Activated gamma-delta T cell treated with anti-CD3 and anti-CD28 coated beads, Interleukin-2, amount 50 U/mL, for 16 hours (primary cell): ENCODE measurements around the gene RASGRF2.
A peak's percentile ranks its signal among the peaks of the same experiment; 100 is the strongest.

Source experiments
- DNase-seq: peaks from one replicate; pipeline ENCODE4 v3.0.0-alpha.2; 2020; ENCODE audit warnings: low read depth

RASGRF2 gene

GRCh38 chr5:80959768-80960442 lies at the start of gene RASGRF2:
TSS of gene RASGRF2 (plus strand) at chr5:80960363. CDS start at chr5:80960739, 376 bp downstream.
- DNase-seq: peak; percentile 14

- DNase-seq: no peak
These were observed 47.7 kb upstream of the RASGRF2 start for GRCh38 chr5:80912479-80912878.

GRCh38 chr5:80915716-80916115 lies 44.4 kb upstream of the RASGRF2 start:
- no peak for DNase-seq

- DNase-seq: no peak
These were observed 43.5 kb upstream of the RASGRF2 start for GRCh38 chr5:80916676-80917075.

GRCh38 chr5:80917631-80918030 lies 42.5 kb upstream of the RASGRF2 start:
- DNase-seq: no peak

- DNase-seq: no peak
These were observed 40.4 kb upstream of the RASGRF2 start for GRCh38 chr5:80919678-80920196.

GRCh38 chr5:80920333-80920732 lies 39.8 kb upstream of the RASGRF2 start:
- no peak for DNase-seq

GRCh38 chr5:80921026-80921425 lies 39.1 kb upstream of the RASGRF2 start:
- no peak for DNase-seq

- no peak for DNase-seq
These were observed 34.2 kb upstream of the RASGRF2 start for GRCh38 chr5:80925931-80926330.

GRCh38 chr5:80926536-80926935 lies 33.6 kb upstream of the RASGRF2 start:
- no peak for DNase-seq

- no peak for DNase-seq
These were observed 33.0 kb upstream of the RASGRF2 start for GRCh38 chr5:80926979-80927656.

GRCh38 chr5:80928073-80928472 lies 32.1 kb upstream of the RASGRF2 start:
- no peak for DNase-seq

- no peak for DNase-seq
These were observed 29.2 kb upstream of the RASGRF2 start for GRCh38 chr5:80930940-80931339.

GRCh38 chr5:80931411-80931810 lies 28.8 kb upstream of the RASGRF2 start:
- no peak for DNase-seq

- DNase-seq: no peak
These were observed 27.1 kb upstream of the RASGRF2 start for GRCh38 chr5:80933036-80933435.

GRCh38 chr5:80934751-80935150 lies 25.4 kb upstream of the RASGRF2 start:
- no peak for DNase-seq

GRCh38 chr5:80935811-80936385 lies 24.3 kb upstream of the RASGRF2 start:
- no peak for DNase-seq

- DNase-seq: no peak
These were observed 23.3 kb upstream of the RASGRF2 start for GRCh38 chr5:80936881-80937280.

- DNase-seq: no peak
These were observed 22.4 kb upstream of the RASGRF2 start for GRCh38 chr5:80937584-80938356.

GRCh38 chr5:80941496-80941895 lies 18.7 kb upstream of the RASGRF2 start:
- DNase-seq: no peak

- no peak for DNase-seq
These were observed 8.8 kb upstream of the RASGRF2 start for GRCh38 chr5:80951366-80951765.

GRCh38 chr5:80953587-80953986 lies 6.6 kb upstream of the RASGRF2 start:
- DNase-seq: no peak
